Measurements from ENCODE around the gene CORO2A. TPM values are rescaled to one million over a fixed set of nuclear protein-coding genes. Genes with fewer than 3 reads are reported as not detected.
A peak's percentile ranks its signal among the peaks of the same experiment; 100 is the strongest.

Gene CORO2A
- total and polyA plus RNA-seq, 7 donors, result 0.09 to 0.30 (median 0.12) TPM

DNA sequence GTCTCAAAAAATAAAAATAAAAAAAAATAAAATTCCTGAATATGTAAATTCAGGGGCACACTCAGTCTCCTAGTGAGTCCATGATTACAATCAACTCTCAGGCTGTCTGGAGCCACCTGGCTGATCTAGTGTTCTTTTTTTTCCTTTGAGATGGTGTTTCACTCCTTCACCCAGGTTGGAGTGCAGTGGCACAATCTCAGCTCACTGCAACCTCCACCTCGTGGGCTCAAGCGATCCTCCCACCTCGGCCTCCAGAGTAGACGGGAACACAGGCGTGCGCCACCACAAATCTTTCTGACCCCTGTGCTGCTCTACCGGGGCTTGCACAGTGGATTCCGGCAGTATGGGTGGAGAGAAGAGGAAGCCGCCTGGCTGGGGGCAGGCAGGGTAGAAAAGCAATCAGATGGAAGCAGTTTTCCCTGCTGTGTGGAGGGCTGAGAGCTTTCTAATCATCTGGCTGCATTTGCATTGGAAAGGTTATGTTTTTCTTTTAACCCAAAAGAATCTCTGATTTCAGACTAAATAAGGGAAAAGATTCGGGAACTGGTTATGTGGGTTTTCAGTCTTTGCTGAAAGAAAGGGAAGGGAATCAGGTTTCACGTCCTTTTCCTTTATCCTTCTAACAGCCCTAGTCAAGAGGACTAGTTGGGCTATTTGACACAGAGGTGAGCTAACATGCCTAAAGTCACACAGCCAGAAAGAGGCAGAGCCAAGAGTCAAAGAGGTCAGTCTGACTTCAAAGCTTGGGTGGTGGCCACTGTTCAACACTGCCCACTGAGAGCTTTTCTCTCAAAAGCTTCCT is 26.3 kb upstream of the CORO2A start:
- peaks cover 0 to 28% of the 10 kb centered on the region in 2 donors for H3K36me3 ChIP-seq (ENCODE audit: insufficient read depth in 1 of 2, low read depth in 1 of 2)
- DNase-seq (peak in 1 of 2 donors; percentile 19), ATAC-seq (no peak)
- no peaks in the 10 kb centered on the region for H3K9me3 ChIP-seq
- H3K4me3 ChIP-seq, result no peak overlapping the region
- WGBS, 3 donors, result 84 to 87% (median 85%) methylated on average over 11 of the region's 11 CpGs
- intact Hi-C loops (cut with DNase I), result no loop called here
- no peaks in the 10 kb centered on the region for H3K27me3 ChIP-seq (ENCODE audit: insufficient read depth in 3 of 3, low read length in 2 of 3)
- no peaks in the 10 kb centered on the region for H3K4me1 ChIP-seq
- TF ChIP-seq, protein P1, sequence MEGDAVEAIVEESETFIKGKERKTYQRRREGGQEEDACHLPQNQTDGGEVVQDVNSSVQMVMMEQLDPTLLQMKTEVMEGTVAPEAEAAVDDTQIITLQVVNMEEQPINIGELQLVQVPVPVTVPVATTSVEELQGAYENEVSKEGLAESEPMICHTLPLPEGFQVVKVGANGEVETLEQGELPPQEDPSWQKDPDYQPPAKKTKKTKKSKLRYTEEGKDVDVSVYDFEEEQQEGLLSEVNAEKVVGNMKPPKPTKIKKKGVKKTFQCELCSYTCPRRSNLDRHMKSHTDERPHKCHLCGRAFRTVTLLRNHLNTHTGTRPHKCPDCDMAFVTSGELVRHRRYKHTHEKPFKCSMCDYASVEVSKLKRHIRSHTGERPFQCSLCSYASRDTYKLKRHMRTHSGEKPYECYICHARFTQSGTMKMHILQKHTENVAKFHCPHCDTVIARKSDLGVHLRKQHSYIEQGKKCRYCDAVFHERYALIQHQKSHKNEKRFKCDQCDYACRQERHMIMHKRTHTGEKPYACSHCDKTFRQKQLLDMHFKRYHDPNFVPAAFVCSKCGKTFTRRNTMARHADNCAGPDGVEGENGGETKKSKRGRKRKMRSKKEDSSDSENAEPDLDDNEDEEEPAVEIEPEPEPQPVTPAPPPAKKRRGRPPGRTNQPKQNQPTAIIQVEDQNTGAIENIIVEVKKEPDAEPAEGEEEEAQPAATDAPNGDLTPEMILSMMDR (IDR thresholded peaks at IDR 0.05), result no peak
- no peak overlapping the region for H3K27ac ChIP-seq

- no peaks in the 10 kb centered on the region for H3K27me3 ChIP-seq (ENCODE audit: insufficient read depth in 3 of 3, low read length in 2 of 3)
- ATAC-seq (no peak), DNase-seq (peak in 1 of 2 donors; percentile 28)
- H3K36me3 ChIP-seq (ENCODE audit: insufficient read depth in 1 of 2, low read depth in 1 of 2), result peaks cover 0 to 28% of the 10 kb centered on the region in 2 donors
- 92 to 100% (median 100%) methylated on average over 2 of the region's 2 CpGs for WGBS, 3 donors
- intact Hi-C loops (cut with DNase I), result no loop called here
- H3K27ac ChIP-seq, result no peak overlapping the region
- no peak overlapping the region for H3K4me3 ChIP-seq
- no peaks in the 10 kb centered on the region for H3K4me1 ChIP-seq
- TF ChIP-seq, protein P1 (IDR thresholded peaks at IDR 0.05), result no peak
- H3K9me3 ChIP-seq, result no peaks in the 10 kb centered on the region
These were observed 24.8 kb upstream of the CORO2A start for GRCh38 chr9:98217255-98217654.

- H3K36me3 ChIP-seq (ENCODE audit: insufficient read depth in 1 of 2, low read depth in 1 of 2), result peaks cover 0 to 26% of the 10 kb centered on the region in 2 donors
- TF ChIP-seq, protein P1 (IDR thresholded peaks at IDR 0.05), result no peak
- ATAC-seq (no peak), DNase-seq (peak in 1 of 2 donors; percentile 3)
- WGBS, 3 donors, result 93 to 98% (median 95%) methylated on average over 3 of the region's 3 CpGs
- no peaks in the 10 kb centered on the region for H3K27me3 ChIP-seq (ENCODE audit: insufficient read depth in 3 of 3, low read length in 2 of 3)
- no peaks in the 10 kb centered on the region for H3K4me1 ChIP-seq
- intact Hi-C loops (cut with DNase I), result no loop called here
- H3K9me3 ChIP-seq, result no peaks in the 10 kb centered on the region
- H3K27ac ChIP-seq, result no peak overlapping the region
- no peak overlapping the region for H3K4me3 ChIP-seq
These were observed 24.0 kb upstream of the CORO2A start for GRCh38 chr9:98216391-98216790.

- intact Hi-C loops (cut with DNase I), result no loop called here
- no peak for ATAC-seq
- peak in 1 of 2 donors; percentile 35 for DNase-seq
- WGBS, 3 donors, result 72 to 77% (median 75%) methylated on average over 9 of the region's 9 CpGs
- no peaks in the 10 kb centered on the region for H3K4me1 ChIP-seq
- no peaks in the 10 kb centered on the region for H3K27me3 ChIP-seq (ENCODE audit: insufficient read depth in 3 of 3, low read length in 2 of 3)
- H3K36me3 ChIP-seq (ENCODE audit: insufficient read depth in 1 of 2, low read depth in 1 of 2), result peaks cover 0 to 21% of the 10 kb centered on the region in 2 donors
- H3K9me3 ChIP-seq, result no peaks in the 10 kb centered on the region
- H3K4me3 ChIP-seq, result no peak overlapping the region
- TF ChIP-seq, protein P1 (IDR thresholded peaks at IDR 0.05), result peak; percentile 4
- H3K27ac ChIP-seq, result no peak overlapping the region
These were observed 23.4 kb upstream of the CORO2A start for GRCh38 chr9:98215821-98216220.
